ENCODE results near the gene FAM168B.
"Not testable (repeated sequence)": the region's sequence is repeated elsewhere in the genome, so short reads cannot be mapped to it uniquely, and the experiment has no call there.

Gene FAM168B, protein sequence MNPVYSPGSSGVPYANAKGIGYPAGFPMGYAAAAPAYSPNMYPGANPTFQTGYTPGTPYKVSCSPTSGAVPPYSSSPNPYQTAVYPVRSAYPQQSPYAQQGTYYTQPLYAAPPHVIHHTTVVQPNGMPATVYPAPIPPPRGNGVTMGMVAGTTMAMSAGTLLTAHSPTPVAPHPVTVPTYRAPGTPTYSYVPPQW

DNA sequence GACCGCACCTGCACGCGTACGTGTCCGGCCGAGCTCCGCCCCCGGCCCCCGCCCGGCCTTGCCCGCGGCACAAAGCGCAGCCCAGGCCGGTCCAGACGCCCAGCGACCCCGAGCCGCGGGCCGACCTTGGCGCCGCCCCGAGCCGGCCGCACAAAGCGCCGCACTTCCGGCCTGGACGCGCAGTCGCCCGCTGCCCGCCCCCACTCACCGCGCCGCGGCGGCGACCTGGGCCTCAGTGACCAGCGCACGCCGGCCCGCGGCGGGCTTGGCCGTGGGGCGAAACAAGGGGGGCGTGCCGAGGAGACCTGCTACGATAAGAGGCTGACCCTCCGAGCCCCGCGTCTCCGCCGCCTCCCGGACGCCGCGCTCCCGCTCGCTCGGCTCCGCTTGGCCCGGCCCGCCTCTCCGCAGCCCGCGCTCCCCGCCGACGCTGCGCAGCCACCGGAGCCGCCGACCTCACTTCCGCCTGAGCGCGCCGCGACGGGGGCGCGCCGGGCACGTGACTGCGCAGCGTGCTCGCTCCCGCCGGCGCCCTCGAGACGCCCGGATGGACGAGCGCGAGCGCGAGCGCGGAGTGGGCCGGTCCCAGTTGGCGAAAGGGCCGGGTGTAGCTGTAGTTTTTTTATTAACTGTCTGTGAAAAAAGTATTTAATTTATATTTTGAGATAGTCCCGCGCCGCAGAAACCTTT, at the start of gene FAM168B:
FAM168B (minus strand) TSS at position 455 of the 690 bp plus-strand sequence. CDS start 10,814 bp downstream, outside the sequence.
- peak; percentile 57 for DNase-seq

DNA sequence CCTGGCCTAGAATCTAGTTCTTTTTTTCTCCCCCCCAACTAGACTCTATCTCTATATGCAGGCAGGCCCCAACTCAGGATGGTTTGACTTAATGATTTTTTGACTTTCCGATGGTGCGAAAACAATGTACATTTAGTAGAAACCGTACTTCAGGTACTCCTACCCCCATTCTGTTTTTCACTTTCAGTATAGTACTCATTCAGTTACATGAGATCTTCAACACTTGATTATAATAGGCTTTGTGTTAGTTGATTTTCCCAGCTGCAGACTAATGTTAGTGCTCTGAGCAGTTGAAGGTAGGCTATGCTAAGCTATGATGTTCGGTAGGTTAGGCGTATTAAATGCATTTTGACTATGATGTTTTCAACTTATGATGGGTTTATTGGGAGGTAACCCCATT, 49.6 kb upstream of the FAM168B start:
- no peak for DNase-seq

DNA sequence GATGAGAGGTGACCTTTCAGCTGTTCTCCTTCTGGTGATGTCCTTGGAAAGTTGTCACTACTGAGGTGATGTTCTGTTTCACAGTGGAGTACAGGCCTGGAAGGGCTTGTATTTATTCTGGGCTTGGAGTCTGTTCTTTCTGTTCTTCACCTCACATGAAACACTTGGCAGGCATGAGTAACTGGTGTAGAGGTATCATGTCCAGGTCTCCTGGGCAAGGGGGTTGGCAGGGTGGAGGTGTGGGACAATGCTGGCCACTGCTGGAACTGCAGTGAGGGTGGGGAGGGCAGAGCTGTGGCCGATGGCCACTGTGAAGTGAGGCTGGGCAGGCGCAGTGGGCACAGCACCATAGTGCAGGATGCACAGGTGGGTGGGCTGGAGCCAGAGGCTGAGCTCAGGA, 47.3 kb upstream of the FAM168B start:
- no peak for DNase-seq

DNA sequence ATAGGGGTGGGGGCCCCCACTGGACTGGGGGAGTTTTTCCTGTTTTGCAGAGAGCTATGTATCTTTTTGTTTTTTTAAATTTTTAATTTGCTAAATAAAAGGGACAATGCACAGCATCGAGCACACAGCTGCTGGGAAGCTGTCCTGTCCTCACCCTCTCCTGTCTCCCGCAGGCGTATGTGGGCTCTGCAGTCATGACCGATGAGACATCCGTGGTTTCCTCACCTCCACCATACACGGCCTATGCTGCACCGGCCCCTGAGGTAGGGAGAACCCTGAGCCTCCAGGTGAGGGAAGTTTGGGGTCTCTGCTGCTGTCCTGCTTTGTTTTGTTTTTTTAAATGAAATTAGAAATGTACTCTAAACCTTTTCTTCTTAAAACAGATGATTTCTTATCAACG, 39.5 kb upstream of the FAM168B start:
- DNase-seq = no peak

DNA sequence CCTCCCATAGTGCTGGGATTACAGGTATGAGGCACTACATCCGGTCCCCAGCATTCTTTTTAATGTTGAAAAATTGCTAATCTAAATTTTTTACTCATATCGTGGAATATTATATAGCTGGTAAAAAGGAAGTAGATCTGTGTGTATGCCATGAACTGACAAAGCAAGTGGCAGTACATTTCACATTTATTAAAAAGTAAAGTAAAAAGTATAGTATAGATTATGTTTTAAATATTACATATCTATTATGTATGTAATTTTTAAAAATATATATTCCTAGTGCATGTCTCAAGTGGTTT, 37.0 kb upstream of the FAM168B start:
- no peak for DNase-seq

DNA sequence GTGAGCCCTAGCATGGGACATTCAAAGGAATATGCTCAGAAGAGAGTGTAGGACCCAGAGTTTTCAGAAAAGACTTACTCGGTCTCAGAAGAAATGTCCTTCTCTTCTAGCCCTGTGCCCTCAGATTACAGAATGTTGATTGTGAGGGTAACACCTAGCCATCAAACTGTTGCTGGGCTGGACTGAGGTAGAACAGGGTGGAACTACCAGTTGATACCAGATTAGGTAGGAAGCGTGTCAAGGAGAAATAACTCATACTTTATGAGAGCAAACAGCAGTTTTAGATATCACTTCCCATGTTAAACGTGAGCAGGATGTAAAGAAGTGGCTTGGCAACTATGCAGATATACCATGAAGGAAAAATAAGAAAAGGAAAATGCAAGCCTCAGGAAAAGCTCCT, 34.7 kb upstream of the FAM168B start:
- DNase-seq = no peak

DNA sequence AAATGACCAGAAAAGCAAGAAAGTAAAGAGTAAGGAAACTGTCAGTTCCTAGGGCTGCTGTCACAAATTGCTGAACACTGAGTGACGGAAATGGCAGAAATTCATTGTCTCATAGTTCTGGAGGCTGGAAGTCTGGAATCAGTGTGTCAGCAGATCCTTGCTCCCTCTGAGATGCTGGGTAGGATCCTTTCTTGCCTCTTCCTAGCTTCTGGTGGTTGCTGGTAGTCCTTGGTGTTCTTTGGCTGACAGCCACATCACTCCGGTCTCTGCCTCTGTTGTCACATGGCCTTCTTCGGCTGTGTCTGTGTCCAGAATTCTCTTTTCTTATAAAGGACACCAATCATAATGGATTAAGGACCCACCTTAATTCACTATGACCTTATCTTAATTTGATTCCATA, 33.8 kb upstream of the FAM168B start:
- DNase-seq = no peak

DNA sequence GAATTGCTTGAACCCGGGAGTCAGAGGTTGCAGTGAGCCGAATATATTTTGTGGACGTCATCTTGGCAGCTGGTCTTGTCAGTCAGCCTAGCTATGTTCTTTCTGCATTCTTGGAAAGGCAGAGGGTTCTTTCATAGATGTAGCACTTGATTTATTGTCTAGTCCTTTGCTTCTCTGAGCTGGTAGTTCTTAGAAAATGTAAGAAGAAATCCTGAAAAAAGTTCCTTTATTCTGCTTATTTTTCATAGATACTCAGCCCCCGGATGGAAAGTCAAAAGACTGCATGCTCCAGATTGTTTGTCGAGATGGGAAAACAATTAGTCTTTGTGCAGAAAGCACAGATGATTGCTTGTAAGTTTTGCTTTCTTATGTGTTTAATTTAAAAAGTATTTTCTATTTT, 33.2 kb upstream of the FAM168B start:
- no peak for DNase-seq

DNA sequence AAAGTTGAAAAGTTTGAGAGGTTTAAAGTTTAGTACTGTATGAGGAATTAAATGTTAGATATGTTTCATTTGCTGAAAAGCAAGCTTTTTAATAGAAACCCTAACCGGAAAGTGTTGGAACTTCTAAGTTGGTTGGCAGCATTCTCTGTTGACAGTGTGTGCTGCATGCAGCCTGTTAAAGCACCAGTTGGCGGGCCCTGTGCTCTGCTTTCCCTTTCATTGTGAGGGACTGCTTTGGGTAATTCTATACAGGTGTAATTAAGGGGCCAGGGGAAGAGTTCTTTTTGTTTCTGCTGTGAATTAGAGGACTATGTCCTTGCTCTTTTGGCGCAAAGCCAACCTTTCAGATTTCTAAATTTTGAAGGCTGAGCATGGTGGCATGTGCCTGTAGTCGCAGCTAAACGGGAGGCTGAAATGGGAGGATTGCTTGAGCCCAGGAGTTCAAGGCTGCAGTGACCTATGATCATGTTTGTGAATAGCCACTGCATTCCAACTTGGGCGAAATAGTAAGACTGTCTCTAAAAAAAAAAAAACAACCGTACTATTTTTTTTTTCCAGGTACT, 32.0 kb upstream of the FAM168B start:
- no peak for DNase-seq

DNA sequence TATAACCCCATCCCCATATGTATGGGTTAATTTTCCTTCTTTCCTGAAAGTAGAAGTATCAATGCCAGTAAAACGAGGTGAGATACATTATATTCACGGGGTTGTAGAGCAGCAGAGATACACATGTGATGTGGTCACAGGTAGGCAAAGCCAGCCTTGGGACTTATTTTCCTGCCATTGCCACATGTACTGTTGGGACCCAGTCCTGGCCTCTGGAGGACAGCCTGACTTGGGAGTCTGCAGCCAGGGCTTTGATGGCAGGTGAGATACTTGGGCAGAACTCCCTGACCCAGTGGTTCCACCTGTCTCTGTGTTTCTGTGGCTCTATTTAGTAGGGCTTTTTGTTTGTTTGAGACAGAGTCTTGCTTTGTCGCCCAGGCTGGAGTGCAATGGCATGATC, 29.9 kb upstream of the FAM168B start:
- DNase-seq = no peak

DNA sequence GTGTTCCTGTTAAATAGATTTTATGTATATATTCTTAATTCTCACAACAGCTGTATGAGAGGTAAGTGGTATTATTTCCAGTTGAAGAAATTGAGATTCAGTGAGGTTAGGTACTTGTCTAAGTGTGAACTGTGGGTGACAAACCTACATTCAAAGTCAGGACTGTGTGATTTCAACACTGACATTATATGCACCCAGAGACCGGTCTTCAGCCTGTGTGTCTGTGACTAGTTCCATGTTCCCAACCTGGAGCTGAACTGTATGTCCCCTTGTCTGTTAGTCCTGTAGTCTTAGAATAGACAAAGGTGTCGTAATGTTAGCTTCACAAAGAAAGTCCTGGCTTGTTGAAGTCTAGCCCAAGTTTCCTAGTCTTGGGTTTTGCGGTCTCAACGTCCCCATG, 29.2 kb upstream of the FAM168B start:
- DNase-seq = no peak

DNA sequence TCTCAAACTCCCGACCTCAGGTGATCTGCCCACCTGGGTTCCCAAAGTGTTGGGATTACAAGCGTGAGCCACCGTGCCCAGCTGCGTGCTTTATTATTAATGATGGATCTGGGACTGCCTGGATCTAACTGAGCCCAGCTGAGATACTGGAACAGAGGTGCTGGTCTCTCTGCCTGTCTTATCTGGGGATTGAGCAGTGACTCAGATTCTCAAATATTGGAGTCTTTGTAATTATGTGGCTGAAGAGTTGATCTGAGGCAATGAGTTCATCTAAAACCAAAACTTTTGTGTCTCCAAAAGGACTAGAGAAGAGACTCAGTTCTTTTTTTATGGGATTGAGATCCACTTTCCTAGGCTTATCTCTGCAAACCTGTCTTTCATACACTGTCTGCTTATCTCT, 28.2 kb upstream of the FAM168B start:
- DNase-seq = no peak

DNA sequence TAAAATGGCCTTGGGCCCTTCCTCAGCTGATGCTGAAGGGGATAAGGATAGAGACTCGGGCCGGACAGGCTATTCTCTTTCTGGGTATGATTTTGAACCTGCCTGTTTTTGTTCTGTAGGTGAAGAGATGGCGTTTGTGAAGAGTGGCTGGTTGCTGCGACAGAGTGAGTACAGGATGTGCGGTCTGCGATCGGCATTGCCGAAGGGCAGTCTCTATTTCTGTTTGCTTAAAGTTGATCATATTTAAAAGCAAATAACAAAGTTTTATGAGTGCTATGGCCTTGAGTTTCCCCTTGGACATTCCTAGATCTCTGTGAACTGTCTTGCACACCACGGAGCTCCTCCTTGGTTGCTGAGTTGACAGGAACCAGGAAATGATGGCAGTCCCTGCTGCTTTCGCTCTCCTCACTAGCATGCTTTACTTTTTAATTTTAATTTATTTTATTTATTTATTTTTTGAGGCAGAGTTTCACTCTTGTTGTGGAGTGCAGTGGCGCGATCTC, 27.6 kb upstream of the FAM168B start:
- DNase-seq = no peak

DNA sequence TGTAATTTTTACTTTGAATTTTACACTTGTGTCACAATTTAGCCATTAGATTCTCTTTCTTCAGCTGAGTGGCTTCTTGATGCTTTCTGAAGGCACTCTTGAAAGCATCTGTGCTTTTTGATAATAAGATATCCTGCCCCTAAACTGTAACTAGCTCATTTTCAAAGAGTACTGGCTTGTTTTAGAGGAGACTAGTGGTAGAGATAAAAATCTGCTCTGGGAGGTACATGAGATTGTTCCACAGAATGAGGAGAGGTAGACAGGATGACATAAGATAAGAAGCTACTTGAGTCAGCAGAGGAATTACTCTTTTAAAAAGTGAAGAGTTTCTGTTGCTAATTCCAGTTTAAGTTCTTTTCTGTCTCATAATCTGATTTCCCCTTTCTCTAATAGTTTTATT, 22.5 kb upstream of the FAM168B start:
- no peak for DNase-seq

DNA sequence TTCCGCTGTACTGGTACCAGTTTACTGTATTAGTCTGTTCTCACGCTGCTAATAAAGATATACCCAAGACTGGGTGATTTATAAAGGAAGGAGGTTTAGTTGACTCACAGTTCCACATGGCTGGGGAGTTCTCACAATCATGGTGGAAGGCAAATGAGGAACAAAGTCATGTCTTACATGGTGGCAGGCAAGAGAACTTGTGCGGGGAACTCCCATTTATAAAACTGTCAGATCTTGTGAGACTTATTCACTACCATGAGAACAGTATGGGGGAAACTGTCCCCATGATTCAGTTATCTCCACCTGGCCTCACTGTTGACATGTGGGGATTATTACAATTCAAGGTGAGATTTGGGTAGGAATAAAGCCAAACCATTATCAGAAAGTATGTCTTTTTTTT, 21.7 kb upstream of the FAM168B start:
- not testable (repeated sequence) for DNase-seq

DNA sequence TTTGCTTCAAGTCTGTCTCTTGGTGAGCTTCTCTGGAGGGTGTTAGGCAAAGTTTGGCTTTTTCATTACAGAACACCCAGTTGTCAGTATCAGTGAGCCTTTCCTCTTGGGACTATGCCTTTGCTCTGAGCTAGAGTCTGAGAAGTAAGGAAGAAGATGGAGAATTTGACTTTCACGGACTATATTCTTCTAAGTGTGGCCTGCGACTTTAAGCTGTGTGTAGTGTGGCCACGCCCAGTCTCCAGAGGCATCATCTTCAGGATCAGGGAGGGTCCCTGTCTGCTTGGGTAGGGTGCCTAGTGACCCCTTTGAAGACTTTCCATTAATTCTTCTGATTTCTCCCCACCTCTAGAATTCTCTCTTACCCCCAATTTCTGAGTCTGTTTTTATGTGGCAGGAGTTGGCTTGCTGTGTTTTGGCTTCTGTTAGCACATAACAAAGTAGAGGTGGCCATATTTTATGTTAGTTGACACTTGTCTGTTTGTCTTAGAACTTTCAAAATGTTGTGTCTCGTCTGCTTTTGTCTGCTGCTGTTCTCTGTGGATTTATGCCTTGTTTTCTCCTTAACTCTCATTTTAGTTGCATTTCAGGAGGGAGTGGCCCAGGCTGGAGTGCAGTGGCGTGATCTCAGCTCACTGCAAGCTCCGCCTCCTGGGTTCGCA, 20.4 kb upstream of the FAM168B start:
- DNase-seq = no peak

DNA sequence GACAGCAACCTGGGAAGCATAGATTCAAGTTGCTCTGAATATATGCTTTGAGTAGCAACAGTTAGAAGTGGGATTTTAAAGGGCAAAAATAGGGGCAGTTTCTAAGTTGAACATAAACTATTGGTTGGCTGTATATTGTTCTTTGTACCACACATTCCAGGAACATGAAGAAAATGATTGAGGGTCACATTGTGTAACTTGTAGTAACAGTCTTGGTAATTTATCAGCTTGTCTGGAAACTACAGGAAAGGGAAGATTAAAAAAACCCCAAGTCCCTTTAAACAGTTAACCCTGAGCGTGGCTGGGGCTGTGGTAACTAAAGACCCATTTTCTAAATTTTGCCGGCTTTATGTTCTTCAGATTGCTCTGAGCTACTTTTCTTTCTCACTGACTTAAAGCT, 19.3 kb upstream of the FAM168B start:
- no peak for DNase-seq

DNA sequence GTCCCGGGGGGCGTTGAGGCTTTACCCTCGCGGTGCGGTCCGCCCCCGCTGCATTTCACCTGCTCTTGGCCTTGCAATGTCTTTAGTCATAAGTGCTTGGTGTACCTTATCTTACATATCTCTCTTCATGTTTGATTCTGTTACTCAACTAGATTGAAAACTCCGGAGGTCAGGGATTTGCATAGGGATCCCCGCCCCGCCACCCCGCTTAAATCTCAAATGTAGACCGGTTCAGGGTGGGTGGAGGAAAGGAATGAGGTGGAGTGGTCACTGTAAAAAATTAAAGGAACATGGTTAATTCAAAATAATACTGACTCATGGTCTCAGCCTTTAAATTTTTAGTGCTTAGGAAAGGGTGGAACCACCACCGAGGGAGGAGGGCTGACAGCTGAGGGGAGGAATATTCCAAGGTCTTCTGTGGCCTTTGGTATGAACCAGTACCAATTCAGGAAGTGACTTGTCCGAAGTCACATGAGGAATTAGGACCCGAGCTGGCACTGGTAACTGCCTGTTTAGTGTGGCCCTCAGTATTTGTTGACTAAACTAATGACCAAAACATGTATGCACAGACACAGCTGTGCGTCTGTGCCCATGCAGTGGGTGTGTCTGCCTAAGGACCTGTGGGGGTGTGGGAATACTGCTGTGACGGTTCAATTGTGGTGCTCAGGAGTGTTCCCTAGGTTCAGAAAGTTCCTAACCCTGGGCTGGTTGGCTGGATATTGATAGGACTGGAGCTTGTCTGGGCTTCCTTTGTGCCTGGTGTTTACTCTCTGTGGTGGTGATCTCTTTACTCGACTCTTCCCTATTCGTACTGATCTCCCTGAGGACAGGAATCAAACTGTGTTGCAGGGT, 12.9 kb upstream of the FAM168B start:
- DNase-seq = no peak

DNA sequence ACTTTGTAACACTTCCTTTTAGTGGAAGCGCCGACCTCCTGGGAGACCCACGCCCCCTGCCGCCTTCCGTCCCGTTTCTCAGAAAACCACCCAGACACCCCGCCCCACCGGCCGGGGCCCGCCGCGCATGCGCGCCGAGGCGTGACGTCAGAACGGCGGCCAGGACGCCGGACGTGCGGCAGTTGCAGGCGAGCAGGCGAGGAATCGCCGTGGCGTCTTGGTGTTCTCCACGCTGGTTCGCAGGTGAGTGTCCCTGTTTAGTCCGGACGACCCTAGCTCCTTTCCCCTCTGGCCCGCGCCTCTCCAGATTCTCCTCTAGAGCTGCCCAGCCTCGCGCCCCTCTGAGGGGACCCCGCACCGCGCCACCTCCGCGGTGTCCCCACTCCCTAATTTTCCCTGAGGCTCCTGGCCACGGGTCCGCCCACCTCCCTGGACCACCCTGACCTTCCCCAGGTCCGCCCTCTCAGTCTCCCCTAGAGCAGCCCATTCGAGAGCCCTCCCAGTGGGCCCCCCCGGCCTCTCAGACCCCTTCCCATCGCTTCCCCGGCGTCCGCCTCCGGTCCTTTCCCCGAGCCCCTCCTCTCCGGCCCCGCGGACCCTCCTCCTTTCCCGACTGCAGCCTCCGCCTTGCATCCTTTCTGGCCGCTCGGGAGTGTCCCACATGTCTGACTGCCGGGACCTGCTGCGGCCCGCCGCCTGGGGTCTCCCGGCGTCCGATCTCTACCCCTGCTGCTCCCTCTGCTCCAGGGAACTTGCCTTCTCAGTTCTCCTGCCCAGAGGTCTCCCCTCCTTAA, 12.1 kb upstream of the FAM168B start, which contains the start of gene PLEKHB2:
PLEKHB2 (plus strand) TSS at position 181 of the 794 bp plus-strand sequence. CDS start 15,606 bp downstream, outside the sequence.
- DNase-seq = peak; percentile 69

DNA sequence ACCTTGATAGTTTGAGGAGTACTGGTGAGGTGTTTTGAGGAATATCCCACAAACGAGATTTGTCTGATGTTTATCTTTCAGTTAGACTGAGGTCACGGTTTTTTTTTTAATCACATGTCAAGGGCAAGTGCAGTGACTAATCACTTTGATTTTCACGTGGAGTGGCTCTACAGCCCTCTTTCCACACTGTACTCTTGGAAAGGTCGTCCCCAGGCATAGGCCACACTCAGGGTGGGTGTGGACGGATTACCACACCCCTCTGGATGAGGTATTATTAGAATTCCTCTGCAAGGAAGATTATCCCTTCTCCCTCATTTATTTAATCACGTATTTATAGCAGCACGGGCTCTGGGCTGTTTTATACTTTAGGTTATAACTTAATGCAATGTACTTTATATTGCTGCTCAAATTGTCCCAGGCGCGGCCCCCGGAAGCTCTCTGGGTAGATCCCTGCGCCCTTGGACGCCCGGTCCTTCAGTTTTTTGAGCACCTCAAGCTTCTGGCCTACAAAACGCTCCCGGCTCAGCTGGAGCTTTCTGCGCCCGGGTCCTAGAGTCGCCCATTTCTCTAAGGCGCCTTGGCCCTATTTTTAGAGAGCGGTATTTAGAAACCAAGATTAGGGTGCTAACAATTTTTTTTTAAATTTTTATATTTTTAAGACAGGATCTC, 11.4 kb upstream of the FAM168B start:
- peak; percentile 69 for DNase-seq

DNA sequence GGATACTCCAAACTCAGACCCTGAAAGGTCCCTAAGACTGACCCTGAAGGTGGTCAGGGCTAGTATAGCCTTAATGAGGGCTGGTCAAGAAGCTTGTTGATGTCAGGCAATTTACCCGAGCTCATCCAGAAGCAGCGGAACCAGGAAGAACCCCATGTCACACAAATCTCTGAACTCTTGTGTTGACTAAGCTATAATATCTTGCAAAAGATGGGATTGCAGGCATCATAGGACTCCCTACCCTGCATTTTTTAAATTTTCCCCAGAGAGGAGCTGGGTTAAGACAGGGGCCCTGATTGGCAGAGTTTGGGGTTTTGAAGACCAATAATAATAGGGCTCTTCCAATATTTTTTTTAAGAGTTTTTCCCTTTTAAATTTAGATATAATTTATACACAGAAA, 9.9 kb upstream of the FAM168B start:
- no peak for DNase-seq
